HS-5 (cell line): Measurements from ENCODE around the gene BTBD1.
A peak's percentile ranks its signal among the peaks of the same experiment; 100 is the strongest.

Source experiments
- DNase-seq: peaks from one replicate; pipeline ENCODE4 v3.0.0-alpha.2; 2012; ENCODE audit warnings: low read depth

Gene BTBD1

GRCh38 chr15:82992436-82992998 is 74.5 kb downstream of the BTBD1 start:
- DNase-seq = no peak

GRCh38 chr15:82986442-82986780 is 80.6 kb downstream of the BTBD1 start:
- DNase-seq = no peak

DNA sequence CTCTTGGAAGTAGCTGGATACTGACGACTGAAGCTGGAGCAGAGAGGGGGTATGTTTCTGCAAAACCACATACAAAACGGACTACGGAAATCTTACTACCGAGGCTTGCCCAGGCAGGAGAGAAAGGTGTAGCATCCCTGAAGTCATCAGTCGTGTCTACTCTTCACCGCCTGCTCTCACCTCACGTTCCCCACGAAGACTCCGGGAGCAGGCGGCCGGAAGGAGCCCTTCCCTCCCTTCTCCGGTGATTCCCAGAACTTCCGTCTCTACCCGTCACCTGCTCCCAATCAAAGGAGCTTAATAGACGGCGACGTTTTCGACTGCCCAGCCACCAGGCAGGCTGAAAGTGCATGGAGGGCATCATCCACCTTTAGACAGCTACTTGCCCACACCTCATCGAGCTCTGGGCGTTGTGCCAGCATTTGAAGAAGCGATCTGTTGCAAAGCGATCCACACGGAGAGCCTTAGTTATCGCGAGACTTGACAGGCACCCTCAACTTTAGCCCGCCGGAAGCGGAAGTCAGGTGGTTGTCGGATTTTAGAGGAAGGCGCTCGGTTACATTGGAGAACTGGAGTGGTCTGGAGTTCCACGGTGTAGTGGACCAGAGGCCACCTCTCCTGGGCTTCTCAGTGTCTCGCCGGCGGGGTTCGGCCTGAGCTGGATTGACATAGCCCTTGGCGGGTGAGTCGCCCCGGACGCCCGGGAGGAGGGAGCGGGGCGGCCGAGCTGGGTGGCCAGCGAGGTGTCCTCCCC is 81.2 kb downstream of the BTBD1 start, which contains the start of gene RAMAC:
TSS of gene RAMAC (plus strand) at position 523 of the 754 bp plus-strand sequence. CDS start 2,809 bp downstream, outside the sequence.
- peak; percentile 88 for DNase-seq

DNA sequence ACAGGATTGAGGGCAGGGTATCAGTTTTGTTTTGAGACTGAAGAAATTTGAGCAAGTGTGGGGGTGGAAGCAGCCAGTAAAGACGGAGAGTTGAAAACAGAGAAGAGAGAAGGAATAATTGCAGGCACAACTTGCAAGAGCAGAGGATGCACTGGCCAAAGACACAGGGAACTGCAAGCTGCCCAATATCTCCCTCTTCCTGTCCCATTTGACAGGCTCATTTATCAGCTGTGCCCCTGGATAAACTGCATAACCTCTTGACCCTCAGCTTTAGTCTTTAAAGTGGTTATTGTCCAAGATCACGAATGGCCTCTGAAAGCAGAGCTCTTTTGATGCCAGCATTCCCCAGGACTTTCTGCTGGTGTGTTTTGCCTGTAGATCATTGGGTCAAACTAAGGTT is 86.1 kb downstream of the BTBD1 start:
- DNase-seq = no peak

- DNase-seq = no peak
These were observed 87.3 kb downstream of the BTBD1 start for GRCh38 chr15:82979726-82980125.

DNA sequence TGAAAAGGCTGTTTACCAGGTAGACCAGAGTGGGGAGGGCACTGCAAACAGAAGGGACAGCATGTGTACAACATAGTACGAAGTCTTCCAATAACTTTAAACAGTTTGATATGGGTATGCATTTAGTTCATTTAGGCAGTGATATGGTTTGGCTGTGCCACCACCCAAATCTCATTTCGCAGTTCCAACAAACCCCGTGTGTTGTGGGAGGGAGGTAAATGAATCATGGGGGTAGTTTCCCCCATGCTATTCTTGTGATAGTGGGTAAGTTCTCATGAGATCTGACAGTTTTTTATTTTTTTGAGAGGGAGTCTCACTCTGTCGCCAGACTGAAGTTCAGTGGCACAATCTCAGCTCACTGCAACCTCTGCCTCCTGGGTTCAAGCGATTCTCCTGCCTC is 88.6 kb downstream of the BTBD1 start:
- no peak for DNase-seq

- no peak for DNase-seq
These were observed 90.0 kb downstream of the BTBD1 start for GRCh38 chr15:82977076-82977475.

DNA sequence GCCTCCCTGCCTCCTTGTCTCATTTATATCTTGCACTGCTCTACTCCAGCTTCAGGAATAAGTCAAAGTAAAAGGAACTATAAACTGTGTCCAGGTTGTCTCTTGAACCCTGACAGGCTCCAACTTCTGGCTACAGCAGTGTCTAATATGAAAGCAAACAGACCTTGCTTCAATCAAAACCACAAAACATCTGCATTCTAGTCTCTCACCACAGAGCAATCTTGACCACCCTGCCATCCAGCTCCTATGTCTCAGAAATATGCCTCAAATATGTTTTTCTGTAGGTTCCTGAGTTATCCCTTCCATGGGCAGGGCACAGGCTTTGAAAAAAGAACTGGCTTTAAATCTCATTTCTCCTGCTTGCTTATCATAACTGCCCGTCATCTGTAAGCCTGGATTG is 94.1 kb downstream of the BTBD1 start:
- no peak for DNase-seq

GRCh38 chr15:82971218-82971984 is 95.7 kb downstream of the BTBD1 start:
- DNase-seq = no peak

DNA sequence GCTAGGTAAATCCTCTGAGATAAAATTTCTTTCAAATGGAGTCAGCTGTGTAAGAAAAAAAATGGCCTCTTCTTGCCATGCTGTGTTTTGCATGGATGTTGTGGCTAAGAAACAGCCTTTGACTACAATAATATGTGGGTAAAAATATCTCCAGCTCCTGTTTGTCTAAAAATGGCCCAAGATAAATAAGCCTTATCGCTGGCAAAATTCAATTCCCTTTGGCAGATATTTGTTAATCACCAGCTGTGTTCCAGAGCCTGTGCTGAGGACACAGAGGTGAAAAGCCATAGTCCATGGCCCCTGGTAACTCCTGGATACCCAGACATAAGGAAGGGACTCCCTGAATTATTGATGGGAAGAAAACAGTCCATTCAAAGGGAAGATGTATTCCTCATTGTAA is 96.4 kb downstream of the BTBD1 start:
- no peak for DNase-seq

DNA sequence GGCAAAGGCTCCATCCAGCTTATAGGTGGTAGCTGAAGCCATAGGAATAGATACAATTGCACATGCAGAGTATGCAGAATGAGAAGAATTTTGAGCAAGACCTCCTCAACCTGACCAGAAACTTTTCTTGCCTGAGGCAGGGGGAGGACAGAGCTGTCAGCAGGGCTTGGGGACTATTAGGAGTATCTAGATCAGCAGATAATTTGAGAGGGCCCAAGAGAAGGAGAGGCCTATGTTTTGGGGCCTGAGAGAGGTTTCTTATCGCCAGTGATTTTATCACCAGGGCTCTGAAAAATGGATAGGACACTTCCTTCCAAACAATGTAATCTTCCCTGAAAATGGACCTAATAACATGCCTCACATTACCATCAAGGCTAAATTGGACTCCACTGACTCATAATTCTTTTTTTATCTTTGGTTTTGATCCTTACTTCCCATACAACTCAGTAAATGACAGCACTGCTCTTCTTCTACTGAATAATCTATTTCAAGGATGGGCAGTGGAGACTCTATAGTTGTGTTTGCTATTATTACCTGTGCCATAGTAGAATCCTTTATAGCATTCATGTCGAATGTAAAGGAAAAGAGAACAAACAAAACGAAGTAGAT is 96.9 kb downstream of the BTBD1 start:
- DNase-seq = no peak

GRCh38 chr15:82969353-82969752 is 97.7 kb downstream of the BTBD1 start:
- no peak for DNase-seq

- DNase-seq = no peak
These were observed 99.0 kb downstream of the BTBD1 start for GRCh38 chr15:82968066-82968465.

DNA sequence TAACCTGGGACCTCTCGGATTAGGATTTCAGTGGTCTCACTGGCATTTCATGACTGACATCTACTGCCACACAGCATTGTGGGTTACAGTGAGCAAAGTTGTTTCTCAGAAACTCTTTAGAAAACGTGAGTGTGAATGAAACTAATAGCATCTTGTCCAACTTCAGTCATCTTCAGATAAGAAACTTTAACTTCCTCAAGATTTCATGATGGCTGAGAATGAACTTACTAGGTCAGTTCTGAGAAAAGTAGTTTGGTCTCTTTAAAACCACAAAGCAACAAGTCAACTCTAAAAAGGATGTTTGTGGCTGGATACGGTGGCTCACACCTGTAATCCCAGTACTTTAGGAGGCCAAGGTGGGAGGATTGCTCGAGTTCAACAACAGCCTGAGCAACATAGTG is 100.4 kb downstream of the BTBD1 start:
- no peak for DNase-seq
